ENCODE data around the gene RNF43.

RNF43 gene

GRCh38 chr17:58416937-58417299 is 416 bp downstream of the RNF43 start:
- no peaks in the 10 kb centered on the region for H3K9me3 ChIP-seq (ENCODE audit: control insufficient read depth, low read length)
- no peaks in the 10 kb centered on the region for H3K36me3 ChIP-seq (ENCODE audit: control insufficient read depth, insufficient read depth, low read length)
- H3K4me1 ChIP-seq (ENCODE audit: control insufficient read depth, insufficient read depth, low read length) = peaks cover 5% of the 10 kb centered on the region
- H3K9ac ChIP-seq (ENCODE audit: low read length) = peak overlapping the region; percentile 66
- no peaks in the 10 kb centered on the region for H3K27me3 ChIP-seq (ENCODE audit: control insufficient read depth, insufficient read depth, low read length)
- H3K4me3 ChIP-seq (ENCODE audit: low read length) = peak overlapping the region; percentile 17

GRCh38 chr17:58416396-58416795 is 938 bp downstream of the RNF43 start:
- no peaks in the 10 kb centered on the region for H3K9me3 ChIP-seq (ENCODE audit: control insufficient read depth, low read length)
- H3K4me1 ChIP-seq (ENCODE audit: control insufficient read depth, insufficient read depth, low read length) = peaks cover 5% of the 10 kb centered on the region
- H3K36me3 ChIP-seq (ENCODE audit: control insufficient read depth, insufficient read depth, low read length) = no peaks in the 10 kb centered on the region
- peak overlapping the region; percentile 17 for H3K4me3 ChIP-seq (ENCODE audit: low read length)
- peak overlapping the region; percentile 66 for H3K9ac ChIP-seq (ENCODE audit: low read length)
- H3K27me3 ChIP-seq (ENCODE audit: control insufficient read depth, insufficient read depth, low read length) = no peaks in the 10 kb centered on the region

- Histone ChIP-seq H3K4me1 (ENCODE audit: control insufficient read depth, insufficient read depth, low read length) (peaks cover 5% of the 10 kb centered on the region), H3K9ac (ENCODE audit: low read length) (peak overlapping the region; percentile 66), H3K4me3 (ENCODE audit: low read length) (peak overlapping the region; percentile 16), H3K27me3 (ENCODE audit: control insufficient read depth, insufficient read depth, low read length) (no peaks in the 10 kb centered on the region), H3K9me3 (ENCODE audit: control insufficient read depth, low read length) (no peaks in the 10 kb centered on the region), H3K36me3 (ENCODE audit: control insufficient read depth, insufficient read depth, low read length) (no peaks in the 10 kb centered on the region)
Measured at GRCh38 chr17:58415371-58416055, 1.8 kb downstream of the RNF43 start.

- no peak overlapping the region for H3K4me3 ChIP-seq (ENCODE audit: low read length)
- H3K9me3 ChIP-seq (ENCODE audit: control insufficient read depth, low read length) = no peaks in the 10 kb centered on the region
- no peaks in the 10 kb centered on the region for H3K27me3 ChIP-seq (ENCODE audit: control insufficient read depth, insufficient read depth, low read length)
- peaks cover 5% of the 10 kb centered on the region for H3K4me1 ChIP-seq (ENCODE audit: control insufficient read depth, insufficient read depth, low read length)
- H3K36me3 ChIP-seq (ENCODE audit: control insufficient read depth, insufficient read depth, low read length) = no peaks in the 10 kb centered on the region
- no peak overlapping the region for H3K9ac ChIP-seq (ENCODE audit: low read length)
Measured at GRCh38 chr17:58414596-58414997, 2.7 kb downstream of the RNF43 start.

GRCh38 chr17:58413684-58414083 is 3.6 kb downstream of the RNF43 start:
- Histone ChIP-seq H3K9ac (ENCODE audit: low read length) (no peak overlapping the region), H3K9me3 (ENCODE audit: control insufficient read depth, low read length) (no peaks in the 10 kb centered on the region), H3K4me3 (ENCODE audit: low read length) (no peak overlapping the region), H3K27me3 (ENCODE audit: control insufficient read depth, insufficient read depth, low read length) (no peaks in the 10 kb centered on the region), H3K4me1 (ENCODE audit: control insufficient read depth, insufficient read depth, low read length) (peaks cover 5% of the 10 kb centered on the region), H3K36me3 (ENCODE audit: control insufficient read depth, insufficient read depth, low read length) (no peaks in the 10 kb centered on the region)

- peaks cover 4% of the 10 kb centered on the region for H3K4me1 ChIP-seq (ENCODE audit: control insufficient read depth, insufficient read depth, low read length)
- no peak overlapping the region for H3K9ac ChIP-seq (ENCODE audit: low read length)
- no peaks in the 10 kb centered on the region for H3K36me3 ChIP-seq (ENCODE audit: control insufficient read depth, insufficient read depth, low read length)
- no peaks in the 10 kb centered on the region for H3K9me3 ChIP-seq (ENCODE audit: control insufficient read depth, low read length)
- H3K27me3 ChIP-seq (ENCODE audit: control insufficient read depth, insufficient read depth, low read length) = no peaks in the 10 kb centered on the region
- H3K4me3 ChIP-seq (ENCODE audit: low read length) = no peak overlapping the region
Measured at GRCh38 chr17:58412961-58413586, 4.3 kb downstream of the RNF43 start.

GRCh38 chr17:58412064-58412703 is 5.2 kb downstream of the RNF43 start:
- no peak overlapping the region for H3K4me3 ChIP-seq (ENCODE audit: low read length)
- H3K4me1 ChIP-seq (ENCODE audit: control insufficient read depth, insufficient read depth, low read length) = no peaks in the 10 kb centered on the region
- no peaks in the 10 kb centered on the region for H3K9me3 ChIP-seq (ENCODE audit: control insufficient read depth, low read length)
- H3K36me3 ChIP-seq (ENCODE audit: control insufficient read depth, insufficient read depth, low read length) = no peaks in the 10 kb centered on the region
- no peak overlapping the region for H3K9ac ChIP-seq (ENCODE audit: low read length)
- no peaks in the 10 kb centered on the region for H3K27me3 ChIP-seq (ENCODE audit: control insufficient read depth, insufficient read depth, low read length)

- Histone ChIP-seq H3K9me3 (ENCODE audit: control insufficient read depth, low read length) (no peaks in the 10 kb centered on the region), H3K4me3 (ENCODE audit: low read length) (no peak overlapping the region), H3K36me3 (ENCODE audit: control insufficient read depth, insufficient read depth, low read length) (no peaks in the 10 kb centered on the region), H3K9ac (ENCODE audit: low read length) (no peak overlapping the region), H3K27me3 (ENCODE audit: control insufficient read depth, insufficient read depth, low read length) (no peaks in the 10 kb centered on the region), H3K4me1 (ENCODE audit: control insufficient read depth, insufficient read depth, low read length) (no peaks in the 10 kb centered on the region)
Measured at GRCh38 chr17:58411408-58411894, 5.9 kb downstream of the RNF43 start.

GRCh38 chr17:58410714-58411407 is 6.5 kb downstream of the RNF43 start:
- no peak overlapping the region for H3K4me3 ChIP-seq (ENCODE audit: low read length)
- H3K9me3 ChIP-seq (ENCODE audit: control insufficient read depth, low read length) = no peaks in the 10 kb centered on the region
- no peak overlapping the region for H3K9ac ChIP-seq (ENCODE audit: low read length)
- no peaks in the 10 kb centered on the region for H3K36me3 ChIP-seq (ENCODE audit: control insufficient read depth, insufficient read depth, low read length)
- H3K4me1 ChIP-seq (ENCODE audit: control insufficient read depth, insufficient read depth, low read length) = no peaks in the 10 kb centered on the region
- no peaks in the 10 kb centered on the region for H3K27me3 ChIP-seq (ENCODE audit: control insufficient read depth, insufficient read depth, low read length)

- no peaks in the 10 kb centered on the region for H3K36me3 ChIP-seq (ENCODE audit: control insufficient read depth, insufficient read depth, low read length)
- no peaks in the 10 kb centered on the region for H3K27me3 ChIP-seq (ENCODE audit: control insufficient read depth, insufficient read depth, low read length)
- H3K4me3 ChIP-seq (ENCODE audit: low read length) = no peak overlapping the region
- no peaks in the 10 kb centered on the region for H3K9me3 ChIP-seq (ENCODE audit: control insufficient read depth, low read length)
- H3K9ac ChIP-seq (ENCODE audit: low read length) = no peak overlapping the region
- H3K4me1 ChIP-seq (ENCODE audit: control insufficient read depth, insufficient read depth, low read length) = no peaks in the 10 kb centered on the region
Measured at GRCh38 chr17:58409432-58409831, 7.9 kb downstream of the RNF43 start.

- no peak overlapping the region for H3K9ac ChIP-seq (ENCODE audit: low read length)
- no peaks in the 10 kb centered on the region for H3K9me3 ChIP-seq (ENCODE audit: control insufficient read depth, low read length)
- peaks cover 20% of the 10 kb centered on the region for H3K4me1 ChIP-seq (ENCODE audit: control insufficient read depth, insufficient read depth, low read length)
- no peaks in the 10 kb centered on the region for H3K27me3 ChIP-seq (ENCODE audit: control insufficient read depth, insufficient read depth, low read length)
- H3K36me3 ChIP-seq (ENCODE audit: control insufficient read depth, insufficient read depth, low read length) = no peaks in the 10 kb centered on the region
- H3K4me3 ChIP-seq (ENCODE audit: low read length) = no peak overlapping the region
Measured at GRCh38 chr17:58403311-58403710, 14.0 kb downstream of the RNF43 start.

- no peaks in the 10 kb centered on the region for H3K9me3 ChIP-seq (ENCODE audit: control insufficient read depth, low read length)
- no peaks in the 10 kb centered on the region for H3K36me3 ChIP-seq (ENCODE audit: control insufficient read depth, insufficient read depth, low read length)
- H3K4me1 ChIP-seq (ENCODE audit: control insufficient read depth, insufficient read depth, low read length) = peaks cover 20% of the 10 kb centered on the region
- H3K4me3 ChIP-seq (ENCODE audit: low read length) = no peak overlapping the region
- H3K27me3 ChIP-seq (ENCODE audit: control insufficient read depth, insufficient read depth, low read length) = no peaks in the 10 kb centered on the region
- no peak overlapping the region for H3K9ac ChIP-seq (ENCODE audit: low read length)
Measured at GRCh38 chr17:58402679-58403078, 14.7 kb downstream of the RNF43 start.
